ENCODE data around the gene TUBB1. TPM values are rescaled to one million over a fixed set of nuclear protein-coding genes. Genes with fewer than 3 reads are reported as not detected.

Gene TUBB1
- total and polyA plus RNA-seq, 12 donors, result 0.07 to 1.3 (median 0.13) TPM; not detected in 5

DNA sequence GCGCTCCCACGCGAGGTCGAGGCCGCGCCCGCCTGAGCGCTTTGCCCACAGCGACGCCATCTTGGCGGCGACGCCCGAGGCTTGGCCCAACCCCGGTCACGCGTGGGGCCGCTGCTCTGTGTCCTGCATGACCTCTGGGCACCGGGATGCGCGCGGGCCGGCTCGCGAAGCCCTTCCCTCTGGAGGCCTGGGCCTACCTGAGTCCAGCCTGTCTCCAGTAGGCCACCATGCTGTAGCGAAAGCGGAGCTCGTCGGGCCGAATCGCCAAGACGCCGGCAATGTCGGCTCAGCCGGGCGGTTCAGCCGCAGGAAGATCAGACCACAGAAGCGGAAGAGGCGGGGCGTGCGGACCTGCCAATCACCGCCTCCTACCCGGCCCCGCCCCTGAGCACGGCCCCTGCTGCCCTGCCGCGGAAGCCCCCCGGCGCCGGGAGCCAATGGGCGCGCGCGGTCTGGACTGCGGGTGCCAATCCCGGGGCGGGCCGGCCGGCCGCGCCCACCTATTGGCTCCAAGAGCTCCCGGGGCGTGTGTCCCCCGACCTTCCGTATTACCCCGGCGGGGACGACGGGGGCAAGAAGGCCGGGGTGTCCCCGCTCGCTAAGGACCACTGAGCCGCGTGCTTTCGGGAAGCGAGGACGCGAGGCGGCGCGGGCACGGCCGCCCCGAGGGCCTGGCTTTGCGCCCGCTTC is 12.9 kb downstream of the TUBB1 start, which contains the start of gene ATP5F1E:
Gene ATP5F1E, minus strand, starts transcription at position 313 of the 690 bp plus-strand sequence. Its CDS starts 84 bp downstream, at position 229.
- Histone ChIP-seq H3K4me3 (peak within 1 kb of the TSS in 3 of 4 donors; percentile 34 to 83 (median 60)), H3K27me3 (no peaks in the 10 kb centered on the region), H3K9me3 (replicated peaks in 1 of 3) (no peaks in the 10 kb centered on the region), H3K36me3 (replicated peaks in 1 of 2) (peaks cover 0 to 59% of the 10 kb centered on the region in 2 donors), H3K4me1 (replicated peaks in 1 of 2) (peaks cover 22 to 47% of the 10 kb centered on the region in 2 donors), H3K27ac (peak within 1 kb of the TSS; percentile 43 to 96 (median 85))
- 0% methylated on average over 4 to 86 of the region's 86 CpGs for WGBS, 4 donors
- DNase-seq, result peak; percentile 94 to 98 (median 96)
- TF ChIP-seq CTCF (IDR thresholded peaks at IDR 0.05) (no peak), POLR2A (IDR thresholded peaks at IDR 0.05) (peak; percentile 71 to 74)
- intact Hi-C loops (cut with DNase I), result loop anchor here in 1 of 2 donors (10.0 kb wide), 1 partner anchor 47 kb away; the partner anchor contains the start of gene NELFCD

GRCh38 chr20:59032713-59033059 is 13.5 kb downstream of the TUBB1 start:
- peak overlapping the region in 4 of 5 donors; percentile 78 to 96 (median 86) for H3K27ac ChIP-seq
- no peaks in the 10 kb centered on the region for H3K9me3 ChIP-seq (replicated peaks in 1 of 3)
- intact Hi-C loops (cut with DNase I), result loop anchor here in 1 of 2 donors (10.0 kb wide), 1 partner anchor 48 kb away; the partner anchor contains the start of gene NELFCD
- peaks cover 22 to 44% of the 10 kb centered on the region in 2 donors for H3K4me1 ChIP-seq (replicated peaks in 1 of 2)
- H3K36me3 ChIP-seq (replicated peaks in 1 of 2), result peaks cover 0 to 63% of the 10 kb centered on the region in 2 donors
- peak in 2 of 7 donors; percentile 31 to 39 for DNase-seq
- TF ChIP-seq CTCF (IDR thresholded peaks at IDR 0.05) (peak in 4 of 6 experiments; percentile 9 to 57 (median 44)), POLR2A (IDR thresholded peaks at IDR 0.05) (no peak)
- H3K4me3 ChIP-seq, result peak overlapping the region in 3 of 4 donors; percentile 34 to 83 (median 60)
- 1 to 3% (median 2%) methylated on average over 10 to 13 of the region's 13 CpGs for WGBS, 4 donors
- H3K27me3 ChIP-seq, result no peaks in the 10 kb centered on the region

DNA sequence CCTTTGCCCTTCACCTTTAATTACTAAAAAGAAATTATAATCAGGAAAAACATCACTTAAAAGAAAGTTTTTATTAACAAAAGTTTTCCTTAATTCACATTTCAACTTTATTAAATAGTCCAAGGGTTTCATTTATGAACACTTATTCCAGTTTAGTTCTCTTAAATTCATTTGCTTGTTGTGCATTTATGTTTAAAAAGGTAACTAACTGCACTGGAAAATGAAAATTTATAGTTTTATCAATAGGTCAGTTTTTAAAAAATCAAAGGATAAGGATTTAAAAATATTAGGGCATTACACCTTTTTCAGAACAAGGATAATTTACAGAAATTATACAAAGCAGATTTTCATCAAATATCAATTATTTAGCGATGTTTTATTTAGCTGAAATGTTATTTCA is 13.9 kb downstream of the TUBB1 start:
- WGBS, 4 donors, result 97 to 100% (median 98%) methylated on average over 1 of the region's 1 CpG
- H3K27me3 ChIP-seq, result no peaks in the 10 kb centered on the region
- DNase-seq, result no peak
- intact Hi-C loops (cut with DNase I), result loop anchor here in 1 of 2 donors (10.0 kb wide), 1 partner anchor 48 kb away; the partner anchor contains the start of gene NELFCD
- H3K4me3 ChIP-seq, result peak overlapping the region in 1 of 4 donors; percentile 83
- H3K9me3 ChIP-seq (replicated peaks in 1 of 3), result no peaks in the 10 kb centered on the region
- TF ChIP-seq POLR2A (IDR thresholded peaks at IDR 0.05) (no peak), CTCF (IDR thresholded peaks at IDR 0.05) (no peak)
- H3K4me1 ChIP-seq (replicated peaks in 1 of 2), result peaks cover 22 to 40% of the 10 kb centered on the region in 2 donors
- H3K36me3 ChIP-seq (replicated peaks in 1 of 2), result peaks cover 0 to 67% of the 10 kb centered on the region in 2 donors
- peak overlapping the region in 3 of 5 donors; percentile 78 to 87 (median 85) for H3K27ac ChIP-seq

DNA sequence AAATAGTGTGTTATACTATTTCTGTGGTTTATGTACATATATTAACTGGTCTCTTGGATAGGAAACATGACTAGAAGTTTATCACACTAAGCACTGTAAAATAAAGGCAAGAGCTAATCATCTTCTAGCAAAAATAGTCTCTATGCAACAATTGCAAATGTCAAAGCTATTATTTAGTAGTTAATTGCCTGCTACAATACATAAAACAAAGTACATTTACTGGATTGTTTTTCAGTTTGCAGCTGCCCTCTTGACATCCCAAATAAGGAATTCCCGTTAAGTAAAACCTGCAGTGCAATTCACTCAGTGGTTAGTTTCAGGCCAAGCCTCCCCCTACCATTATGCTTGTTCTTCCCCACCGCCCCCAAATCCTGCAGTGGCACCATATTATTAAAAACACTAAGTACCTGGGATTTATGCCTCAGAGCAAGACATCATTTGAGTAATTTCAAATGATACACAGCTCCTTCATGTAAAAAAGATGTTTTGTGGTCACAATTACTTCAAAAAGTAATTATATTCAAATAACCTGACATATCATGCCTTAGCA is 14.5 kb downstream of the TUBB1 start:
- Histone ChIP-seq H3K4me1 (replicated peaks in 1 of 2) (peaks cover 19 to 34% of the 10 kb centered on the region in 2 donors), H3K4me3 (no peak overlapping the region), H3K27ac (no peak overlapping the region), H3K27me3 (no peaks in the 10 kb centered on the region), H3K9me3 (replicated peaks in 1 of 3) (no peaks in the 10 kb centered on the region), H3K36me3 (replicated peaks in 1 of 2) (peaks cover 0 to 65% of the 10 kb centered on the region in 2 donors)
- intact Hi-C loops (cut with DNase I), result loop anchor here in 1 of 2 donors (10.0 kb wide), 1 partner anchor 49 kb away; the partner anchor contains the start of gene NELFCD
- TF ChIP-seq CTCF (IDR thresholded peaks at IDR 0.05) (no peak), POLR2A (IDR thresholded peaks at IDR 0.05) (no peak)
- no peak for DNase-seq
- WGBS, 4 donors, result 90 to 98% (median 93%) methylated on average over 2 of the region's 2 CpGs
